MCF 10A (cell line): ENCODE measurements around the gene BRF1. TPM values are rescaled to one million over a fixed set of nuclear protein-coding genes. Genes with fewer than 3 reads are reported as not detected.

Experiments used
- BruUV-seq: library from RNA; stranded (reverse); fragments of 400-500 nt; replicated peaks from 2 replicates; lab custom pipeline; 2021; lab: Mats Ljungman, UMichigan
- CTCF ChIA-PET: fragments of 300-600 bp; sonication (Branson Sonifier 250); formaldehyde crosslinking; extraction: SDS; loops from one replicate; lab custom pipeline; 2021; ENCODE audit warnings: antibody characterized with exemption, inconsistent platforms; lab: Yijun Ruan, JAX
- POLR2A ChIA-PET: fragments of 300-600, 350-650 bp; sonication (Branson Sonifier 250); formaldehyde crosslinking; extraction: SDS; loops from one replicate; lab custom pipeline; 2020; ENCODE audit warnings: antibody characterized with exemption, inconsistent platforms; lab: Yijun Ruan, JAX
- DNase-seq: peaks from one replicate; pipeline ENCODE4 v3.0.0-alpha.2; 2018; ENCODE audit not compliant: unreplicated experiment
- H3K27ac Mint-ChIP-seq: one replicate; pipeline ENCODE4 v1.8.0; 2022; ENCODE audit warnings: mild to moderate bottlenecking, low read depth, mixed read lengths; ENCODE audit not compliant: unreplicated experiment
- H3K27me3 Mint-ChIP-seq: one replicate; pipeline ENCODE4 v1.8.0; 2022; ENCODE audit warnings: mixed read lengths; ENCODE audit not compliant: insufficient read depth, unreplicated experiment
- H3K36me3 Mint-ChIP-seq: one replicate; pipeline ENCODE4 v1.8.0; 2022; ENCODE audit warnings: mild to moderate bottlenecking, moderate library complexity, mixed read lengths; ENCODE audit not compliant: insufficient read depth, unreplicated experiment
- H3K4me1 Mint-ChIP-seq: one replicate; pipeline ENCODE4 v1.8.0; 2022; ENCODE audit warnings: mixed read lengths; ENCODE audit not compliant: insufficient read depth, unreplicated experiment
- H3K4me3 Mint-ChIP-seq: one replicate; pipeline ENCODE4 v1.8.0; 2022; ENCODE audit warnings: mild to moderate bottlenecking, moderate library complexity, mixed read lengths; ENCODE audit not compliant: unreplicated experiment
- H3K9me3 Mint-ChIP-seq: one replicate; pipeline ENCODE4 v1.8.0; 2022; ENCODE audit warnings: mixed read lengths; ENCODE audit not compliant: unreplicated experiment
- CTCF ChIP-seq: fragments of 200-600 bp; IDR thresholded peaks from one replicate; pipeline ENCODE4 v1.8.0; 2022; ENCODE audit warnings: antibody characterized with exemption, mild to moderate bottlenecking; ENCODE audit not compliant: unreplicated experiment
- intact Hi-C: fragments of 100-400 bp; cut with micrococcal nuclease; formaldehyde crosslinking; loops from 2 replicates; pipeline ENCODE4 v1.14.1; 2022
- total RNA-seq: library from RNA; stranded (reverse); gene quantifications from 2 replicates; pipeline ENCODE4 v1.2.3, GENCODE V29; 2022

BRF1 gene
- total RNA-seq, 1 experiment from 2014 or later = 30.7 TPM

- no peak overlapping the region for H3K4me3 Mint-ChIP-seq
- DNase-seq = no peak
- no peak overlapping the region for H3K27ac Mint-ChIP-seq
- peaks cover 19% of the 10 kb centered on the region for H3K36me3 Mint-ChIP-seq
- intact Hi-C loops = no loop called here
- BruUV-seq = no TSS peak
- POLR2A ChIA-PET = no interaction called here
- TF ChIP-seq CTCF = no peak
- CTCF ChIA-PET = no interaction called here
- H3K27me3 Mint-ChIP-seq = no peaks in the 10 kb centered on the region
- no peaks in the 10 kb centered on the region for H3K4me1 Mint-ChIP-seq
- no peaks in the 10 kb centered on the region for H3K9me3 Mint-ChIP-seq
Observed at GRCh38 chr14:105253329-105253682, 47.5 kb downstream of the BRF1 start.

GRCh38 chr14:105252552-105253328 lies 48.1 kb downstream of the BRF1 start:
- no peak for TF ChIP-seq CTCF
- peaks cover 19% of the 10 kb centered on the region for H3K36me3 Mint-ChIP-seq
- H3K4me1 Mint-ChIP-seq = no peaks in the 10 kb centered on the region
- no TSS peak for BruUV-seq
- no peak overlapping the region for H3K4me3 Mint-ChIP-seq
- no peak for DNase-seq
- intact Hi-C loops = no loop called here
- H3K27me3 Mint-ChIP-seq = no peaks in the 10 kb centered on the region
- CTCF ChIA-PET = interaction anchor here (0.6 kb wide), 1 partner anchor 147 kb away, joined by 3 read pairs; no protein-coding TSS in a partner anchor
- H3K9me3 Mint-ChIP-seq = no peaks in the 10 kb centered on the region
- no peak overlapping the region for H3K27ac Mint-ChIP-seq
- POLR2A ChIA-PET = interaction anchor here (0.7 kb wide), 1 partner anchor 138 kb away, joined by 3 read pairs; no protein-coding TSS in a partner anchor

GRCh38 chr14:105251920-105252319 lies 48.9 kb downstream of the BRF1 start:
- H3K27me3 Mint-ChIP-seq = no peaks in the 10 kb centered on the region
- no peaks in the 10 kb centered on the region for H3K9me3 Mint-ChIP-seq
- intact Hi-C loops = no loop called here
- TF ChIP-seq CTCF = no peak
- BruUV-seq = no TSS peak
- no peak overlapping the region for H3K27ac Mint-ChIP-seq
- CTCF ChIA-PET = interaction anchor here (0.6 kb wide), 1 partner anchor 146 kb away, joined by 3 read pairs; no protein-coding TSS in a partner anchor
- H3K36me3 Mint-ChIP-seq = peaks cover 23% of the 10 kb centered on the region
- POLR2A ChIA-PET = interaction anchor here (0.7 kb wide), 1 partner anchor 137 kb away, joined by 3 read pairs; no protein-coding TSS in a partner anchor
- no peak overlapping the region for H3K4me3 Mint-ChIP-seq
- H3K4me1 Mint-ChIP-seq = peaks cover 5% of the 10 kb centered on the region
- DNase-seq = no peak

GRCh38 chr14:105250986-105251385 lies 49.8 kb downstream of the BRF1 start:
- no TSS peak for BruUV-seq
- Mint-ChIP-seq H3K36me3 (peaks cover 25% of the 10 kb centered on the region), H3K4me1 (peaks cover 5% of the 10 kb centered on the region), H3K27me3 (no peaks in the 10 kb centered on the region), H3K9me3 (no peaks in the 10 kb centered on the region), H3K4me3 (no peak overlapping the region), H3K27ac (no peak overlapping the region)
- ChIA-PET POLR2A (interaction anchor here (1.0 kb wide), 1 partner anchor 50 kb away, joined by 4 read pairs; the partner anchor contains the start of gene BRF1), CTCF (interaction anchor here (0.7 to 1.2 kb wide), 2 partner anchors 18 to 48 kb away, joined by 3 to 4 read pairs; no protein-coding TSS in a partner anchor)
- TF ChIP-seq CTCF = no peak
- DNase-seq = no peak
- intact Hi-C loops = no loop called here
